COR-L47 (cell line): ENCODE measurements around the gene RNF128.

ENCODE experiments used
- DNase-seq: peaks from one replicate; lab custom pipeline; 2025; lab: John Stamatoyannopoulos, UW

RNF128 gene, protein sequence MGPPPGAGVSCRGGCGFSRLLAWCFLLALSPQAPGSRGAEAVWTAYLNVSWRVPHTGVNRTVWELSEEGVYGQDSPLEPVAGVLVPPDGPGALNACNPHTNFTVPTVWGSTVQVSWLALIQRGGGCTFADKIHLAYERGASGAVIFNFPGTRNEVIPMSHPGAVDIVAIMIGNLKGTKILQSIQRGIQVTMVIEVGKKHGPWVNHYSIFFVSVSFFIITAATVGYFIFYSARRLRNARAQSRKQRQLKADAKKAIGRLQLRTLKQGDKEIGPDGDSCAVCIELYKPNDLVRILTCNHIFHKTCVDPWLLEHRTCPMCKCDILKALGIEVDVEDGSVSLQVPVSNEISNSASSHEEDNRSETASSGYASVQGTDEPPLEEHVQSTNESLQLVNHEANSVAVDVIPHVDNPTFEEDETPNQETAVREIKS

DNA sequence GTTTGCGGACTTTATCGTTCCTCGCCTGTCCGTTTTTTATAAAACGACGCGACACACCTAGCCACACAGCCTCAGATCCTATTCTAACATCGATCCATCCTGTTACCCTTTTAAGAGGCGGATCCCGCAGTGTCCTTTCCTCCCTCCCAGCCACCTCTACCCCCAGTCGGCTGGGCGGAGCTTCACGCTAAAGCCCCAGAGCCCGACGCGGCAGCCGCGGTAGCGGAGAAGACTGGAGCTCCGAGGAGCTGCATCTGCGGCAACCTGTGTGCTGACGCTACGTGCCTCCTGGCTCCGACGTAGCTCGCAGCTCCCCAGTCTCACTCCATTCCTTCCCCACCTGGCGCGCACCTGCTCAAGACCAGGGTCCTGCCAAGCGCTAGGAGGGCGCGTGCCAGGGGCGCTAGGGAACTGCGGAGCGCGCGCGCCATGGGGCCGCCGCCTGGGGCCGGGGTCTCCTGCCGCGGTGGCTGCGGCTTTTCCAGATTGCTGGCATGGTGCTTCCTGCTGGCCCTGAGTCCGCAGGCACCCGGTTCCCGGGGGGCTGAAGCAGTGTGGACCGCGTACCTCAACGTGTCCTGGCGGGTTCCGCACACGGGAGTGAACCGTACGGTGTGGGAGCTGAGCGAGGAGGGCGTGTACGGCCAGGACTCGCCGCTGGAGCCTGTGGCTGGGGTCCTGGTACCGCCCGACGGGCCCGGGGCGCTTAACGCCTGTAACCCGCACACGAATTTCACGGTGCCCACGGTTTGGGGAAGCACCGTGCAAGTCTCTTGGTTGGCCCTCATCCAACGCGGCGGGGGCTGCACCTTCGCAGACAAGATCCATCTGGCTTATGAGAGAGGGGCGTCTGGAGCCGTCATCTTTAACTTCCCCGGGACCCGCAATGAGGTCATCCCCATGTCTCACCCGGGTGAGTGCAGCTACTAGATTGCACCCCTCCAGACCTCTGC lies at the start of gene RNF128:
RNF128 (plus strand) TSS at position 217 of the 953 bp plus-strand sequence; CDS start at position 430, 213 bp downstream.
- DNase-seq, result peak; percentile 17

DNA sequence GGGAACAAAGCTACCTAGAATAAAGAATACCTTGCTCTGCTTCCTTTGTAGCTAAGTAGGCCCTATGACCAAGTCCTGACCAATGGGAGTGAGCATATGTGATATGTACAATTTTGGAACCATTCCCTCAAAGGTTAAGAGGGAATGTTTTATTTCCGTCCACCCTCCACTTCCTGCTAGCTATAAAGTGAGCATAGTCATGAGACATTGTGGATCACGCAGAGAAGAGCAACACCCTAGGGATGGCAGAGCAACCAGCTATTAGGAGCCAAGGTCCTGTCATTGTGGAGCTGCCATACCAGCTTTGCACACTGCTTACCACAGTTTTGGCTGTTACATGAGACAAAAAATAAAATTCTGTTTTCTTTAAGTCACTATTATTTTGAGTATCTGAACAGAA lies 45.8 kb upstream of the RNF128 start:
- DNase-seq, result no peak

DNA sequence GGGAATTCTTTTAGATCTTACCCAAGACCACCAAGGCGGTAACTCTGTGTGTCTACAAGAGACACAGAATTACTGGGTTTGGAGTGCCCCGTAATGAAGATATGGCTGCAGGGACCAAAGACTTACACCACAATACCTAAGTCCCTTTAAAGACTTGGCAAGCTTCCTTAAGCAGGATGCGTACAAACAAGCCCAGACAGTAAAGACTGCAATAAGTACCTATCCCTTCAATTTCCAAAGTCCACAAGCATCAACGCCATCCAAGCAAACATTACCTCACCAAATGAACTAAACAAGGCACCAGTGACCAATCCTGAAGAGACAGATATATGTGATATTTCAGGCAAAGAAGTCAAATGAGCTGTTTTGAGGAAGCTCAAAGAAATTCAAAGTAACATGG lies 42.3 kb upstream of the RNF128 start:
- DNase-seq, result no peak

DNA sequence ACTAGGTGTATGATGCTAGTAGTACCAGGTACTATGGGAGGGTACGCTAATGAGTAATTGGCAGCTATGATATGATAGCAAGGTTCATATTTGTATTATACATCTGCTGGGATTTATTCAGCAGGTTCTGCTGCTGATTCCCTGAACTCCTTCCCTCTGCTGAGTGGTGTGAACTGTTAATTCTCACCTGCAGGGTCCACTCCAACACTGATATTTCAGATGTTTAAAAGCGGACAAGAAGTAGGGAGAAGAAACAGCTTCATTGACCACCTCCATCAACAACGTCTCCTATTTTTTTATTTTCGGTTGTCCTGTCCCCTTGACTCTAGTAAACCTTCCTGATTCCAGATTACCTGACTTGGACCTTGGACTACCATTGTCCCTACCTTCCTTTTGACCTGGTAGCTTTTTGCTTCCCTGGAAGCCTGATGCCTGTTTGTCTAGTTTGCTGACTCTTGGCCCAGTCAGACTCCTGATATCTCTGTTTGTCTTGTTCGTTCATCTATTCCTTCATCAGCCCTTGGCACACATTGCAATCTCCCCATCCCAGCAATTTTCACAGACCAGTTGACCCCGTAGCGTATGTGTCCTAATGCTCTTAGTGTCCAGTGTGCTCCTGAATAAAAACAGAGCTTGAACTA lies 34.0 kb upstream of the RNF128 start:
- no peak for DNase-seq

DNA sequence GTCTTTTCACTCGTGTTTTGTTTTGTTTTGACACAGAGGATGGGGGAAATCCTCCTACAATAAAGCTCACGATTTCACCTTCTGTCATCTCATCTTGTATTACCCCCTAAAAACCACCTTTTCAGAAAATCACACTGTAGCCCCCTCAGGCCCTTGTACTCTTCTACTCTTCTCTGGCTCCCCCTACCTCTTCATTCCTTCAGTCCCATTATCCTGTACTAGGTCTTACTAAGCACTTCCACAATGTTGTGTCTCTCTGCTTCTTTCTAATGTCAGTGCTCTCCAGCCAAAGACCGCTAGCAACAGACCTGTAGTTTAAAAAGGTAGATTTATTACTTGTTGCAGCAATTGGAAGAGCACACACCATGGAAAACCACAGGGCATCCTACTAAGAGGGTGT lies 30.0 kb upstream of the RNF128 start:
- DNase-seq, result no peak

DNA sequence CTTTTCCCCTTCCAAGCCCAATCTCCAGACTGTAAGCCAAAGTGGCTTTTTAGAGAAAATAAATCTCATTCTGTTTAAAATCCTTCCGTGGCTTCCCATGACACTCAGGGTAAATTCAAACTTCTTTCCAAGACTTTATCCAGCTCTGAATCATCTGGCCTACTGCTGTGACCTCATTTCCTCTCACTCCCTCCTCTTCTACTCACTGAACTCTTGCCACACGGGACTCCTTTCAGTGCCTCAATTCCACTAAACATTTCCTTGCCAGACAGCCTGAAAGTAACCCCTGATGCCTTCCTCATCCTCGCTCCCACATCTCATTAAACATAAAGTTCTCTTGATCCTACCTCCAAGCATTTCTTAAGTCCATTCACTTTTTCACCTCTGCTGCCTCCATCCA lies 27.8 kb upstream of the RNF128 start:
- DNase-seq, result no peak

DNA sequence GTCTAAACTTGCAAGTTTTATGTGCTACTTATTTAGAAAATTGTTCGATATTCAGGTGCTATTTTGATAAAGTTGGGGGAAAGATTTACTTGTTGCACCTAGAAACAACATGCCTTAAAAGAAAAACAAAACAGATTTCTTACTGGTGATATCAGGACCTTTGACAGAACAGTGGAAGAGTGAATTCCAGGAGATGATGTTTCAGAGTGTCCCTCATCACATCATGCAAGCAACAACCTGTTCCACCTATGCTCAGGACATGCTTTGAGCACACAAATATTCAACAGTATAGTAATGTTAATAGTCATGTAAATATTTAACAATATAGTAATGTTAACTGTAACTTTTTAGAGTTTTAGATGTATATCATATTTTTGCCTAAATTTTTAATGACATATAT lies 23.9 kb upstream of the RNF128 start:
- DNase-seq, result no peak

DNA sequence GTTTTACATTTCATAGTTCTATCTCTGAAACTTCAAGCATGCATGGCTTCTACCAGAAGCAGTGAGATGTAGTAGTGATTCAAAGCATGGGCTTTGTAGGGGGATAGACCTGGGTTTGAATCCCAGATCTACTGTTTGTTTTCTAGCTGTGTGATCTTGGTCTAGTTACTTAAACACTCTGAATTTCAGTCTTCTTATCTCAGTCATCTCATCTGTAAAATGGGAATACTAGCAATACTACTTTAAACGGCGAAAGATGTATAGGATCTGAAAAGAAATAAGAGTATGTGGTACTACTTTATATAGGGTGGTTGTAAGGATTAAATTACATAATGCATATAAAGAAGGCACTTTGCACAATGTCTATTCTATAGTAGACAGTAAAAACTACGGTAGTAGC lies 20.0 kb upstream of the RNF128 start:
- DNase-seq, result no peak

DNA sequence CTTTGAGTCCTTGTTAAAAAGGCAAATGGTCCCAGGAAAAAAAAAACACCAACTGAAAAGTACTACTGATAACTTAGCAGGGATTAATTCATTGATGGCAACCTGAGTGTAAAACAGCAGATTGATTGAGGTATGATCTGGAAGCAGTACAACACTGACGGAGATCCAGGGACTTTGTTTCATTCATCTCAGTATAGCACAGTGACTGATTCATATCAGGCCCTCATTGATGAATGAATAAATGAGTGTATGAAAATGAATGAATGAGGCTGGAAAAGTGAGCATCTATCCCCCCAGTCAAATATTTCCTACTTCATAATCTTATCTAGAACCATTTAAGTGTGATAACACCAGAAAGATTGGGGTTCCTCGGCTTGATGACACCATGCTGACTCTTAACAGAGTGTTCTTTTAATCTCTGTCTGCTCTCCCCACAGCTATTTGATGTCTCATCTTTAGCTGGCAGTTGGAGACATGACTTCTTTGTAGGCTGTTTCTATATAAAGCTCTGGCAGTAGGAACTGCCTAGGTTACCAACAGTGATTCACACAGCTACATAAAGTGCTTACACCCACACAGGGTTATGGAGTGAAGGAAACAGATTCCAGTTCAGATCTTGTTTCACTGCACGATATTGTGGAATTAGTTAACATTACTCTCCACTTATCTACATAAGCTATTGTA lies 18.6 kb upstream of the RNF128 start:
- no peak for DNase-seq

DNA sequence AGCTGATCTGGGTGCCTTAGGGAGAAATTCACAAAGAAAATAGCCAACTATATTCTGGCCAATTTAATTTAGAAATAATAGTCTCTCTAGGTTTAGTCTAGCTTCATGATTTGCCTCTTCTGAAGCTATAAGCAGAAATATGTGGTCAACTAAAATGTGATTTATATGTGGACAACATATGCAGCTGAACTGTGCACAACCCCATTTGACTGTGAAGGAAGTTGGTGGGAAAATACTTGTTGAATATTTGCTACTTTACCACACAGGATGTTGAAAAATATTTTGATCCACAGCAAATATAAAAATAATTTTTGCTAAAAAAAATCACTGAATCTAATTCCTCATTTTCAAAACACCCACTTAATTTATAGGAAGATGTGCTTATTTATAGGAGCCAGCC lies 15.7 kb upstream of the RNF128 start:
- no peak for DNase-seq

DNA sequence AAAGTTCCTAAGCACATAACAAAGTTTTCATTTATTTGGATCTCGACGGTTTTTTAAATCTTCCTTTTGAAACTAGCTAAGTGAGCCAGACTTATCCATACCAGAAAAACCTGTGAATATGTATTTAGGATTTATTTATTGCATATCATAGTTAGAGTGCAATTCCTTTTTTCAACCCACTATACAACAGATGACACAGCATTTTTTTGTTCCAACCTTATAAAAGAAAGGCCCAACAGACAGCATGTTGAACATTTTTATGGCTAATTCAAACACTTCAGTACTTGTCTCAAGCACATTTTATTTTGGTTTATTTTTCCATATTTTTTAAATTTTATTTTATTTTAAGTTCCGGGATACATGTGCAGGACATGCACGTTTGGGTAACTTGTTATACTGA lies 15.1 kb upstream of the RNF128 start:
- no peak for DNase-seq

DNA sequence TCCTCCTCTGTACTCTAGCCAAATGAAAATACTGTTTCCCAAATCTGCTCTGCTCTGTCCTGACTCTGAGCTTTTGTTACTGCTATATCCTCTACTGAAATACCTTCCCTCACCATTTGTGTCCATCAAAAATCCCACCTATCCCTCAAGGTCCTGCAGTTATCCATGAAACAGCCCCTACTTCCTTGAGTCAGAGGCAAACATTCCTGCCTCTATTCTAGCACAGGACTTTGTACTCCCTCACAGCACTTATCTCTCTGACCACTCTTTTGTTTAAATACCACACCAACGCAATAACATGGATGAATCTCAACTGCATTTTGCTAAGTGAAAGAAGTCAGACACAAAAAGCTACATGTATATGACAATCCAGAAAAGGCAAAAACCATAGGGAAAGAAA lies 10.5 kb upstream of the RNF128 start:
- no peak for DNase-seq

DNA sequence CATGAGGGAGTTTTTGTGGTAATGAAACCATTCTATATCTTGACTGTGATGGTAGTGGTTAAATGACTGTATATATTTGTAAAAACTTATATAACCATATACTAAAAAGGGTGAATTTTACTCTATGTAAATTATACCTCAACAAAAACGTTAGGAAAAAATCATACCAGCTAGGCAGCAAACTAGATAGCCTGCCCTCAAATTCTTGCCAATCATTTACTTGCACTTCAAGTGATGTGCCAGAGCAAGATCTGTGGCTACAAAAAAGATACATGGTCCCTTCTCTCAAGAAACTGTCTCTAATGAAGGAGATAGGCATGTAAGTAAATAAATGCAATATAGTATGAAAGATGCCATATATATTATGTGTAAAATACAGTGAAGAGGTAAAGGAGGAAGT lies 10.0 kb upstream of the RNF128 start:
- no peak for DNase-seq

DNA sequence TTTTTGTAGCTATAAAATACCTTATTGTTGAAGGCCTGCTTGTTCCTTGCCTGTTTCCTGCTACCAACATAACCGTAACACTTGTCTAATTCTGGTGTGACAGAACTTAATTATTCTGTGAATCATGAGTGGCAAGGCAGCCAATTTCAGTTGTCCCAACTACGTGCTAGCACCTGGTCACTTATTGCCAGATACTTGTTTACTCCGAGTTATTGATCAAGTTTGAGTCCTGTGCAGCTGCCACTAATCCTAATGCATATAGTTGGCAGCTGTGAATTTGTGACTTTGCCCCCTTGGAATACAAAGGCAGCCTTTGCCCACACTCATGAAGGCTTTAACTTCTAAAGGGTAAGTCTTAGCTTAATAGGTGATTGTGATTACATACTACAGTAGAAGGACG lies 7.8 kb upstream of the RNF128 start:
- DNase-seq, result no peak

DNA sequence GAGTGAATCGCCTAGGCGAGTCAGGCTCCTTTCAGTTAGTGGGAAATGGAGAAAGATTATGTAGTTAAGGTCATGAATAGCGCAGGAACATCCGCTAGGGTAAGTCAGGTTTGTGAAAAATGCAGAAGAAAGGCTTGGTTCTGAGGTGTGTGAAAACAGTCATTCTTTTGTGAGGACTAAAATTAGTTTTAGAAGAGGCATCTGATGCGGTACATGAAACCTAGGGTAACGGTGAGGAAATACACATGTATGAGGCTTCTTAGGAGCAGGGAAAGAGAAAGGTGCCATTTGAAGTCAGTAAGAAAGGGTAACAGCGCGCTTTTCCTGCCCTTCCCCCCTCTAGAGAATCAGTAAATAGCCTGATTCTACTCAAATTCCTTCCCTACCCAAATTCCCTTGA lies 570 bp upstream of the RNF128 start:
- no peak for DNase-seq

DNA sequence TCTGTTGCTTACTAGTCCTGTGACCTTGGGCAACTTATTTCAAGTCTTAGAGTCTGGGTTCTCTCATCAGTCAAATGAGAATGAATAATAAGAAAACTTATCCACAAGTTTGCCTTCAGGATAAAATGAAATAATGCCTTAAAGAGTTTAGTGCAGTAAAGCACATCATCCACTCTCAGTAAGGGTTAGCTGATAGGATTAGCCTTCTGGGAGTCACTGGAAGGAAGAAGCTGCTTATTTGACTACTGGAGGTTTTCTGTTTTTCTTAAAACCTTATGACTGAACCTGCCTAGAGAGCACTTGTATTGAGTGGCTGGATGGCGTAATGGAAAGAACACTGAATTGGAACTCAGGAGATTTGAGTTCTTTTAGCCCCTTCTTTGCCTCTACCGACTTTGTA lies 1.8 kb downstream of the RNF128 start:
- DNase-seq, result no peak

DNA sequence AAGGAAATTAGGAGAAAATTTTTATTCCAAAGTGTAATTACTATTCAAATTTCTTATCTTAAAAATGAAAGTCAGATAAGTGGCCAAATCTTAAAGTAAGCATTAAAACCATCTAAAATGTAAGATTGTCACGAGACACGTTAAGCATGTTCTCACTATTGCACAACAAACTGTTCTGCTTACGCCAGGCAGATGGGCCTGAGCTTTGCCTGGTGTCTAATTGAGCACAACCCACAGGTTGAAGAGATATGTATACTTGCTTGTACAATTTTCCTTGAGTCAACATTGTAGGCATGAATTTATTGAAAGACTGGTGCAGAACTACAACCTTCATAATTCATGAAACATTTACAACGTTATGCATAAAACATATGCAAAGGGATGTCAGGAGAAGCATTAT lies 3.9 kb downstream of the RNF128 start:
- DNase-seq, result no peak

DNA sequence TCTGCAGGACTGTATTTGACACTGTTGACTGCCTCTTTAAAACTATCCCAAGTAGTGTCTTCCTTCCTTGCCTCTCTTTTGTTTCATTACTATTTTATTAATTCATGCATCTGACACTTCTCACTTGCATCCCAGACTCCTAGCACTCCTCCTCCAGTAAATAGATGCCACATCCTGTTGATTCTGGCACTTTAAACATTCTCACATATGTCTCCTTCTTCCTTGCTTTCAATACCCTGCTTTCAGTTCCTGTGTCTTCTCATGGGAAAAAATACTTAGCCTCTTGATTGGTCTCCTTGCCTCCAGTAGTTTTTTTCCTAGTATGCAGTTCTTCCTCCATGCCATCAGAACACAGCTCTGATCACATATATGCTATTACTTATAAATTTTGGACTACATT lies 5.1 kb downstream of the RNF128 start:
- DNase-seq, result no peak

DNA sequence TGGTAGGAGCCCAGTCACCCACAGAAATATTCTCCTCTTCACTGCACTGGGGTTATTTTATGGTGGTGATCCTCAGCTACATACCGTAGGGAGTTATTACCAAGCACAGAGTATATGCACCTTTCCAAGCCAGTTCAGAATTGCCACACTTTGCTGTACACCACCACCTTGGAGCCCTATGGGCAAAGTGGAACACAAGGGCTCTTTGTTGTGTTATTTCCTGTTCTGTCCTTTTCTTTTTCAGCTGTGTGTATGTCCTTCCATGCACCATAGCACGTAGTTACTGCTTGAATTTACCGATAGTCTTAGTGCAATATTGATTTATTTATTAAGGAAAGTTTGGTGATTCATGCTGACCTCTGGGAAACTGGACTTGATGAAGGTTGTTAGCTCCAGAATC lies 8.3 kb downstream of the RNF128 start:
- DNase-seq, result no peak

DNA sequence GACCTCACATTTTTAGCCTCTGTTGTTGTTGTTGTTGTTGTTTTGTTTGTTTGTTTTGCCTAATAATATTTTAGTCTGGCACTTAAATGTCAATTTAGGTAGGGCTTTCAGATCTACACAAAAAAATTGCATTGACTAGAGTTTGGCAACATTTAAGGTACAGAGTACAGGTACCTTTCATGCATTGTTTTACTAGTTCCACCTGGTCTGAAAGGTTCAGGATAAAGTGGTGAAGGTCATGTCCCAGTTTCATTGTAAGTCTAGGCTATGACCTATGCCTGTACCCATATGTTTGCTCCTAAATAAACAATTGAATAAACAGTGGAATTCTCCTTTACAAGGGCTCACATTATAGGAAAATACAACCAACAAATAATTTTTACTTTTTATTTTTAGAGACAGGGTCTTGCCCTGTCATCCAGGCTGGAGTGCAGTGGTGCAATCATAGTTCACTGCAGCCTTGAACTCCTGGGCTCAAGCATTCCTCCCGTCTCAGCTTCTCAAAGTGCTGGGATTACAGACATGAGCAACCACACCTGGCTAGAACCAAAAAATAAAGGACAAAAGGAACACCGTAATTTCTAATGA lies 13.8 kb downstream of the RNF128 start:
- no peak for DNase-seq

DNA sequence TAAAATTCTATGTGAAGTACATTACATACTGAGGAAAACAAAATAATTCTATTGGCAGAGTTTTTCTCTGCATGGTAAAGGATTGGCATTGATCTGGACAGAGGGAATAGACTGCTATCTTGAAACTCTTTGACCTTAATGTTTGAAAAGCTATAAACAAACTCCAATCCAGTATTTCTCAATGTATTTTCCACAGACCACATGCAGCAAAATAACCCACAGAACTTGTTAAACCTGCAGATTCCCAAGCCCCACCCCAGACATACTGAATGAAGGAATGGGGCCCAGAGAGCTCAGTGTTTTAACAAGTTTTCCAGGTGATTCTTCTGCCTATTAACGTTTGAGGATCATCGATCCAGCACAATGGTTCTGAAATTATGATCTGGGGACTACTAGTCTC lies 15.7 kb downstream of the RNF128 start:
- DNase-seq, result no peak

DNA sequence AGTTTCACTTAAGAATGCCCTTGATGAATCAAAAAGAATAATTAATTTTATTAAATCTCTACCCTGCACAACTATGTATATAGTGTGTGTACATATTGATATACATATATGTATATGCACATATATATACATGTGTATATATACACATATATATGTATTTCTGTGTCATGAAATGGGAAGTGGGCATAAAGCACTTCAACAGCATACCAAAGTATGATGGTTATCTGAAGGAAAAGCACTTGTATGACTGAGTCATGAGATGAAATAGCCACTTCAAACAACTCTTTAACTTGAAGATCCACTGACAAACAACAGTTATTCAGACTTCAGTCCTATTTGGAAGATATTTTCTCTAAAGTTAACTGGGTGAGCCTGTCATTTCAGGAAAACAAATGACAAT lies 16.3 kb downstream of the RNF128 start:
- DNase-seq, result no peak
